GM21423 (cell line): ENCODE data around the gene SPRYD7.

Experiments
- ATAC-seq: cut with Tn5 transposase; IDR thresholded peaks from one replicate; pipeline ENCODE4 v1.9.1; 2021; ENCODE audit warnings: mild to moderate bottlenecking, moderate library complexity; ENCODE audit not compliant: unreplicated experiment

The SPRYD7 gene

GRCh38 chr13:49864509-49864908 lies 71.6 kb downstream of the SPRYD7 start:
- ATAC-seq, result no peak
